ENCODE results near the gene DQX1. TPM values are rescaled to one million over a fixed set of nuclear protein-coding genes. Genes with fewer than 3 reads are reported as not detected.

DQX1 gene
- total and polyA plus RNA-seq, 4 donors = 0.12 to 0.34 (median 0.17) TPM; not detected in 1

DNA sequence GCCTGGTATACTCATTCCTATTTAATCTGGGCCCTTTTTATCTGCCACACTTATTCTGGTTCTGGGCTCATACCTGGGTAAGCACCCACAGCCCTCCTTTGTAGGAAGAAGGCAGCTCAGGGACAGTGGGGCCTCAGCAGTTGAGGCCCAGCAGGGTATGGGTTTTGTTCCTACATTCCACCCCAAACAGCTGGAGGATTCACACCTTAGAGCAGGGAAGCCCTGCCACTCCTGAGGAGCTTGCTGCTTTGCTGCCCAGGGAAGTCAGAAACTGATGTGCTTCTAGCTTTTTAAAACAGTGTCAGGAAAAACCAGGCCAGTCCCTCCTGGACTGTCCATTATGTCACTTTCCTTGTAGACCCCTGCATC, 25.5 kb downstream of the DQX1 start:
- no peak overlapping the region for H3K9ac ChIP-seq (ENCODE audit: insufficient read depth in 1 of 2, low read length in 2 of 2)
- peaks cover 0 to 2% (median 0%) of the 10 kb centered on the region in 4 donors for H3K9me3 ChIP-seq (ENCODE audit: control insufficient read depth in 4 of 4, insufficient read depth in 3 of 4, low read length in 3 of 4)
- TF ChIP-seq, protein P1, sequence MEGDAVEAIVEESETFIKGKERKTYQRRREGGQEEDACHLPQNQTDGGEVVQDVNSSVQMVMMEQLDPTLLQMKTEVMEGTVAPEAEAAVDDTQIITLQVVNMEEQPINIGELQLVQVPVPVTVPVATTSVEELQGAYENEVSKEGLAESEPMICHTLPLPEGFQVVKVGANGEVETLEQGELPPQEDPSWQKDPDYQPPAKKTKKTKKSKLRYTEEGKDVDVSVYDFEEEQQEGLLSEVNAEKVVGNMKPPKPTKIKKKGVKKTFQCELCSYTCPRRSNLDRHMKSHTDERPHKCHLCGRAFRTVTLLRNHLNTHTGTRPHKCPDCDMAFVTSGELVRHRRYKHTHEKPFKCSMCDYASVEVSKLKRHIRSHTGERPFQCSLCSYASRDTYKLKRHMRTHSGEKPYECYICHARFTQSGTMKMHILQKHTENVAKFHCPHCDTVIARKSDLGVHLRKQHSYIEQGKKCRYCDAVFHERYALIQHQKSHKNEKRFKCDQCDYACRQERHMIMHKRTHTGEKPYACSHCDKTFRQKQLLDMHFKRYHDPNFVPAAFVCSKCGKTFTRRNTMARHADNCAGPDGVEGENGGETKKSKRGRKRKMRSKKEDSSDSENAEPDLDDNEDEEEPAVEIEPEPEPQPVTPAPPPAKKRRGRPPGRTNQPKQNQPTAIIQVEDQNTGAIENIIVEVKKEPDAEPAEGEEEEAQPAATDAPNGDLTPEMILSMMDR (IDR thresholded peaks at IDR 0.05; ENCODE audit: control extremely low read depth, extremely low read depth) = no peak
- no peak overlapping the region for H3K4me3 ChIP-seq
- no peak for ATAC-seq (ENCODE audit: insufficient read depth, low FRiP score)
- H3K36me3 ChIP-seq (ENCODE audit: control insufficient read depth in 4 of 4, insufficient read depth in 4 of 4, low read length in 4 of 4) = peaks cover 0 to 8% (median 4%) of the 10 kb centered on the region in 4 donors
- peaks cover 0 to 90% (median 74%) of the 10 kb centered on the region in 3 donors for H3K27me3 ChIP-seq (ENCODE audit: control insufficient read depth in 3 of 3, insufficient read depth in 3 of 3, low read length in 2 of 3)
- DNase-seq = no peak
- peaks cover 0 to 35% (median 14%) of the 10 kb centered on the region in 5 donors for H3K4me1 ChIP-seq (ENCODE audit: control insufficient read depth in 5 of 5, insufficient read depth in 5 of 5, low read length in 5 of 5)
- H3K27ac ChIP-seq (ENCODE audit: low read depth in 1 of 2, low read length in 1 of 2) = no peak overlapping the region

GRCh38 chr2:74499940-74500577, 26.0 kb downstream of the DQX1 start:
- TF ChIP-seq, protein P1 (IDR thresholded peaks at IDR 0.05; ENCODE audit: control extremely low read depth, extremely low read depth) = no peak
- H3K4me3 ChIP-seq = no peak overlapping the region
- DNase-seq (no peak), ATAC-seq (ENCODE audit: insufficient read depth, low FRiP score) (no peak)
- H3K36me3 ChIP-seq (ENCODE audit: control insufficient read depth in 4 of 4, insufficient read depth in 4 of 4, low read length in 4 of 4) = peaks cover 0 to 3% (median 0%) of the 10 kb centered on the region in 4 donors
- peaks cover 0 to 86% (median 69%) of the 10 kb centered on the region in 3 donors for H3K27me3 ChIP-seq (ENCODE audit: control insufficient read depth in 3 of 3, insufficient read depth in 3 of 3, low read length in 2 of 3)
- H3K4me1 ChIP-seq (ENCODE audit: control insufficient read depth in 5 of 5, insufficient read depth in 5 of 5, low read length in 5 of 5) = peaks cover 0 to 35% (median 14%) of the 10 kb centered on the region in 5 donors
- peaks cover 0 to 2% (median 0%) of the 10 kb centered on the region in 4 donors for H3K9me3 ChIP-seq (ENCODE audit: control insufficient read depth in 4 of 4, insufficient read depth in 3 of 4, low read length in 3 of 4)
- no peak overlapping the region for H3K27ac ChIP-seq (ENCODE audit: low read depth in 1 of 2, low read length in 1 of 2)
- 45 to 62% methylated on average over 15 of the region's 15 CpGs for WGBS, 2 donors
- no peak overlapping the region for H3K9ac ChIP-seq (ENCODE audit: insufficient read depth in 1 of 2, low read length in 2 of 2)

DNA sequence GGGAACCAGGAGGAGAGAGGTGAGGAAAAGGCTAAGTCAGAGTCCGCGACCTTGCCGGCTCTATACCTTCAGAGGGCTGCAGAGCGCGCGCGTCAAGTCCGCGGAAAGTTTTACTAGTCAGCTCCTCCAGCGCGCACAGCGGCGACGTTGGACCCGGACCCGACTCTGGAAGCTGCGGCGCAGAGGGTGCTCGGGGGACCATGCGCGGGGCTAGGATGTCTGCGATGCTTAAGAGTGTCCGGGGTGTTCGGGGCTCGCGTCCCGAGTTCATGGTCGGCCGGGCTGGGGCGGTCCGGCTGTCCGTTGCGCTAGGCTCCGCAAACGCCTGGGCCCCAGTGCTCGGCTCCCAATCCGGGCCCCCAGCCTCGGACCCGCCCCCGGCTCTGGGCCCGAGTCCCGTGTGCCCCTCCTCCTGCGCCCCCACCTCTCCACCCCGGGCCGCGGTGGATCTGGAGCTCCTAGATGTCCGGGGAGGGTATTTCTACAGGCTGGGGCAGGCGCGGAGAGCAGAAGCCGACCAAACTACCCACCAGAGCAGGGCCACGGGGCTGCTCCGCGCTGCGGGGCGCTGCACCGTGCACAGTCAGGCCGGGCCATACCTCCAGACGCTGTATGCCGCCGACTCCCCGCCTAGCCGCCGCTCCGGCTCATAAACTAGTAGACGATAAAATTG, 26.6 kb downstream of the DQX1 start, which contains the start of gene LBX2:
TSS of gene LBX2 (minus strand) at position 337 of the 673 bp plus-strand sequence. CDS start at position 271, 66 bp downstream.
- Histone ChIP-seq H3K27ac (ENCODE audit: low read depth in 1 of 2, low read length in 1 of 2) (no peak within 1 kb of the TSS), H3K27me3 (ENCODE audit: control insufficient read depth in 3 of 3, insufficient read depth in 3 of 3, low read length in 2 of 3) (peaks cover 0 to 80% (median 65%) of the 10 kb centered on the region in 3 donors), H3K9ac (ENCODE audit: insufficient read depth in 1 of 2, low read length in 2 of 2) (no peak within 1 kb of the TSS), H3K9me3 (ENCODE audit: control insufficient read depth in 4 of 4, insufficient read depth in 3 of 4, low read length in 3 of 4) (peaks cover 0 to 2% (median 0%) of the 10 kb centered on the region in 4 donors), H3K4me3 (no peak within 1 kb of the TSS), H3K36me3 (ENCODE audit: control insufficient read depth in 4 of 4, insufficient read depth in 4 of 4, low read length in 4 of 4) (peaks cover 0 to under 1% (median 0%) of the 10 kb centered on the region in 4 donors), H3K4me1 (ENCODE audit: control insufficient read depth in 5 of 5, insufficient read depth in 5 of 5, low read length in 5 of 5) (peaks cover 0 to 35% (median 14%) of the 10 kb centered on the region in 5 donors)
- WGBS, 2 donors = 3 to 8% methylated on average over 62 to 65 of the region's 65 CpGs
- DNase-seq (peak in 2 of 3 donors; percentile 16 to 22), ATAC-seq (ENCODE audit: insufficient read depth, low FRiP score) (no peak)
- TF ChIP-seq, protein P1 (IDR thresholded peaks at IDR 0.05; ENCODE audit: control extremely low read depth, extremely low read depth) = no peak

Measured in lung (tissue), 12 donors.